Activated CD8-positive, alpha-beta memory T cell treated with anti-CD3 and anti-CD28 coated beads, Interleukin-2, amount 50 U/mL, for 48 hours (primary cell): ENCODE results near the gene CLIC3.
A peak's percentile ranks its signal among the peaks of the same experiment; 100 is the strongest.

Experiments
- DNase-seq: peaks from one replicate; pipeline ENCODE4 v3.0.0-alpha.2; 2020

Gene CLIC3

GRCh38 chr9:136997830-136998234, 1.5 kb upstream of the CLIC3 start:
- DNase-seq = no peak

- no peak for DNase-seq
Observed at GRCh38 chr9:136997371-136997770, 1.0 kb upstream of the CLIC3 start.

- no peak for DNase-seq
Observed at GRCh38 chr9:136995772-136996311, 526 bp downstream of the CLIC3 start.

GRCh38 chr9:136995362-136995761, 1.0 kb downstream of the CLIC3 start:
- DNase-seq = no peak

- no peak for DNase-seq
Observed at GRCh38 chr9:136994888-136995230, 1.5 kb downstream of the CLIC3 start.

GRCh38 chr9:136994180-136994887, 2.0 kb downstream of the CLIC3 start:
- DNase-seq = no peak

GRCh38 chr9:136992819-136993369, 3.5 kb downstream of the CLIC3 start:
- no peak for DNase-seq

GRCh38 chr9:136991993-136992818, 4.2 kb downstream of the CLIC3 start, which contains the start of gene PAXX:
Gene PAXX, plus strand, starts transcription at chr9:136992422. Its CDS starts 22 bp downstream, at chr9:136992444.
- DNase-seq = peak; percentile 97

- no peak for DNase-seq
Observed at GRCh38 chr9:136990242-136990911, 6.0 kb downstream of the CLIC3 start.

GRCh38 chr9:136988872-136989271, 7.5 kb downstream of the CLIC3 start:
- no peak for DNase-seq

- DNase-seq = no peak
Observed at GRCh38 chr9:136985853-136986252, 10.5 kb downstream of the CLIC3 start.

- DNase-seq = no peak
Observed at GRCh38 chr9:136985027-136985602, 11.3 kb downstream of the CLIC3 start.

GRCh38 chr9:136984464-136985026, 11.8 kb downstream of the CLIC3 start:
- DNase-seq = no peak

- DNase-seq = no peak
Observed at GRCh38 chr9:136983656-136984314, 12.6 kb downstream of the CLIC3 start.

GRCh38 chr9:136983167-136983566, 13.2 kb downstream of the CLIC3 start:
- DNase-seq = no peak

GRCh38 chr9:136982232-136983051, 13.9 kb downstream of the CLIC3 start, which contains the start of gene LCNL1:
Gene LCNL1, plus strand, starts transcription at chr9:136982993. Its CDS starts 594 bp downstream, at chr9:136983587.
- no peak for DNase-seq

GRCh38 chr9:136981588-136982231, 14.7 kb downstream of the CLIC3 start:
- no peak for DNase-seq

GRCh38 chr9:136980669-136981478, 15.5 kb downstream of the CLIC3 start:
- no peak for DNase-seq
